OCI-LY3 (cell line): Measurements from ENCODE around the gene FMOD.

Experiments used
- H2AFZ ChIP-seq: fragments of 200-600, 300-600 bp; shearing (Covaris generic); 2 replicates; pipeline ENCODE4 v1.6.0; 2014; ENCODE audit warnings: antibody characterized with exemption, low read depth, low read length
- H3K27ac ChIP-seq: fragments of 200-600, 300-600 bp; sonication (generic); 2 replicates; pipeline ENCODE4 v1.5.1; 2014; ENCODE audit warnings: mild to moderate bottlenecking, low read length, moderate library complexity, mixed read lengths
- H3K27me3 ChIP-seq: fragments of 200-600, 300-600 bp; sonication (generic); 2 replicates; pipeline ENCODE4 v1.6.1; 2014; ENCODE audit warnings: low read depth, low read length, mixed read lengths
- H3K36me3 ChIP-seq: fragments of 200-600, 300-600 bp; sonication (generic); replicated peaks from 2 replicates; pipeline ENCODE3; 2014; ENCODE audit warnings: low read depth, low read length, mixed read lengths
- H3K4me1 ChIP-seq: fragments of 300-600, 200-600 bp; sonication (generic); 2 replicates; pipeline ENCODE4 v1.6.1; 2014; ENCODE audit warnings: low read length, mixed read lengths
- H3K4me2 ChIP-seq: fragments of 200-600, 300-600 bp; sonication (generic); 2 replicates; pipeline ENCODE4 v1.6.1; 2014; ENCODE audit warnings: low read length, mixed read lengths
- H3K4me3 ChIP-seq: fragments of 300-600, 200-600 bp; sonication (generic); 2 replicates; pipeline ENCODE4 v1.5.1; 2014; ENCODE audit warnings: antibody characterized with exemption, mild to moderate bottlenecking, low read length, moderate library complexity
- H3K79me2 ChIP-seq: fragments of 300-600, 200-600 bp; shearing (Covaris generic); 2 replicates; pipeline ENCODE4 v1.6.1; 2014; ENCODE audit warnings: mild to moderate bottlenecking, low read length, mixed read lengths
- H3K9ac ChIP-seq: fragments of 300-600, 200-600 bp; shearing (Covaris generic); 2 replicates; pipeline ENCODE4 v1.6.0; 2014; ENCODE audit warnings: mild to moderate bottlenecking, low read length, moderate library complexity
- H3K9me3 ChIP-seq: fragments of 200-600, 300-600 bp; shearing (Covaris generic); 2 replicates; pipeline ENCODE4 v1.6.1; 2014; ENCODE audit warnings: low read length, mixed read lengths; ENCODE audit not compliant: insufficient read depth
- H4K20me1 ChIP-seq: fragments of 200-600, 300-600 bp; sonication (generic); 2 replicates; pipeline ENCODE4 v1.6.1; 2016; ENCODE audit warnings: low read length, mixed read lengths; ENCODE audit not compliant: insufficient read depth
- CTCF ChIP-seq: fragments of 200-600, 300-600 bp; sonication (generic); IDR thresholded peaks from 2 replicates; pipeline ENCODE4 v1.5.1; 2014; ENCODE audit warnings: antibody characterized with exemption, low read length, low read depth
- EZH2phosphoT487 ChIP-seq: fragments of 200-600 bp; shearing (Covaris generic); IDR thresholded peaks from 2 replicates; pipeline ENCODE4 v1.6.1; 2018; ENCODE audit warnings: antibody characterized with exemption, mixed run types, low read depth

The FMOD gene

GRCh38 chr1:203323587-203323986, 27.3 kb downstream of the FMOD start:
- H4K20me1 ChIP-seq: no peaks in the 10 kb centered on the region
- no peaks in the 10 kb centered on the region for H3K27me3 ChIP-seq
- 0 out of 2 replicates have a peak overlapping the region, but pooled peaks have one; percentile 73 for H3K4me3 ChIP-seq
- H3K9me3 ChIP-seq: no peaks in the 10 kb centered on the region; the same call in 1 of the 2 replicates
- no peaks in the 10 kb centered on the region for H3K36me3 ChIP-seq
- peak overlapping the region; percentile 74; the same call in 1 of the 2 replicates for H3K9ac ChIP-seq
- H3K4me1 ChIP-seq: peaks cover 81% of the 10 kb centered on the region
- H3K4me2 ChIP-seq: peak overlapping the region; percentile 80
- no peak overlapping the region for H2AFZ ChIP-seq
- H3K27ac ChIP-seq: peak overlapping the region; percentile 84
- TF ChIP-seq CTCF (no peak), EZH2phosphoT487 (no peak)
- no peaks in the 10 kb centered on the region for H3K79me2 ChIP-seq

- Histone ChIP-seq H3K9me3 (no peaks in the 10 kb centered on the region; the same call in 1 of the 2 replicates), H4K20me1 (no peaks in the 10 kb centered on the region), H3K4me2 (0 out of 2 replicates have a peak overlapping the region, but pooled peaks have one; percentile 1), H3K79me2 (no peaks in the 10 kb centered on the region), H3K4me1 (peaks cover 73% of the 10 kb centered on the region), H3K27ac (no peak overlapping the region), H2AFZ (no peak overlapping the region), H3K4me3 (no peak overlapping the region), H3K36me3 (no peaks in the 10 kb centered on the region), H3K9ac (no peak overlapping the region), H3K27me3 (no peaks in the 10 kb centered on the region)
- no peak for TF ChIP-seq CTCF
- TF ChIP-seq EZH2phosphoT487: no peak
These were observed 28.3 kb downstream of the FMOD start for GRCh38 chr1:203322500-203323179.

- Histone ChIP-seq H3K9me3 (no peaks in the 10 kb centered on the region; the same call in 1 of the 2 replicates), H2AFZ (no peak overlapping the region; the same call in 1 of the 2 replicates), H3K27ac (peak overlapping the region; percentile 74), H3K79me2 (no peaks in the 10 kb centered on the region), H4K20me1 (no peaks in the 10 kb centered on the region), H3K4me2 (peak overlapping the region; percentile 83), H3K9ac (peak overlapping the region; percentile 57), H3K4me1 (peaks cover 67% of the 10 kb centered on the region), H3K27me3 (no peaks in the 10 kb centered on the region), H3K36me3 (no peaks in the 10 kb centered on the region), H3K4me3 (peak overlapping the region; percentile 42)
- TF ChIP-seq CTCF (no peak), EZH2phosphoT487 (no peak)
These were observed 29.5 kb downstream of the FMOD start for GRCh38 chr1:203321273-203322052.
